Suprapubic skin (tissue), 4 donors: ENCODE results near the gene FBXO10. TPM values are rescaled to one million over a fixed set of nuclear protein-coding genes. Genes with fewer than 3 reads are reported as not detected.

ENCODE experiments used
- DNase-seq, 2 donors: peaks; one replicate each; pipeline ENCODE4 v3.0.0-alpha.2; 2019; ENCODE audit warnings: low spot score in 2 of 2
- H3K27ac ChIP-seq: fragments of 200-600 bp; sonication (generic); one replicate; pipeline ENCODE4 v1.5.1; 2019
- H3K27me3 ChIP-seq: fragments of 200-600 bp; sonication (generic); one replicate; pipeline ENCODE4 v1.5.1; 2019
- H3K36me3 ChIP-seq: fragments of 200-600 bp; sonication (generic); one replicate; pipeline ENCODE4 v1.5.1; 2019
- H3K4me1 ChIP-seq: fragments of 200-600 bp; sonication (generic); one replicate; pipeline ENCODE4 v1.5.1; 2019
- H3K4me3 ChIP-seq: fragments of 200-600 bp; sonication (generic); one replicate; pipeline ENCODE4 v1.5.1; 2019; ENCODE audit warnings: mild to moderate bottlenecking
- H3K9me3 ChIP-seq: fragments of 200-600 bp; sonication (generic); one replicate; pipeline ENCODE4 v1.5.1; 2019
- EP300 ChIP-seq: sonication (generic); formaldehyde crosslinking; IDR thresholded peaks from one replicate; pipeline ENCODE4 v1.6.1; 2017; ENCODE audit warnings: antibody characterized with exemption
- POLR2A ChIP-seq, 2 donors: fragments of 450-650 bp; IDR thresholded peaks; one replicate each; pipeline ENCODE4 v1.6.1; 2017; ENCODE audit warnings: antibody characterized with exemption in 2 of 2, mild to moderate bottlenecking in 2 of 2, moderate library complexity in 2 of 2
- POLR2AphosphoS5 ChIP-seq, 3 donors: sonication (generic); formaldehyde crosslinking; IDR thresholded peaks; one replicate each; pipeline ENCODE4 v1.6.1; 2017; ENCODE audit warnings: antibody characterized with exemption in 3 of 3
- WGBS: methylation state at CpG from one replicate; pipeline ENCODE4 v1.1.5; 2018; 5-methylcytosine and 5-hydroxymethylcytosine counted together
- total RNA-seq, 4 donors: library from RNA; depleted of rRNA; stranded (reverse); fragments of >200 nt; gene quantifications; one replicate each; pipeline ENCODE4 v1.1.0, GENCODE V29; 2016
- TF ChIP-seq, protein P1 (sequence below), 2 donors: fragments of 200-600 bp in 1 of 2; fragments of 450-650 bp in 1 of 2; sonication (generic) in 1 of 2; IDR thresholded peaks; one replicate each; pipeline ENCODE4 v1.5.1; 2016 to 2019; ENCODE audit warnings: antibody characterized with exemption in 2 of 2, mild to moderate bottlenecking in 1 of 2, moderate library complexity in 1 of 2

Gene FBXO10, protein sequence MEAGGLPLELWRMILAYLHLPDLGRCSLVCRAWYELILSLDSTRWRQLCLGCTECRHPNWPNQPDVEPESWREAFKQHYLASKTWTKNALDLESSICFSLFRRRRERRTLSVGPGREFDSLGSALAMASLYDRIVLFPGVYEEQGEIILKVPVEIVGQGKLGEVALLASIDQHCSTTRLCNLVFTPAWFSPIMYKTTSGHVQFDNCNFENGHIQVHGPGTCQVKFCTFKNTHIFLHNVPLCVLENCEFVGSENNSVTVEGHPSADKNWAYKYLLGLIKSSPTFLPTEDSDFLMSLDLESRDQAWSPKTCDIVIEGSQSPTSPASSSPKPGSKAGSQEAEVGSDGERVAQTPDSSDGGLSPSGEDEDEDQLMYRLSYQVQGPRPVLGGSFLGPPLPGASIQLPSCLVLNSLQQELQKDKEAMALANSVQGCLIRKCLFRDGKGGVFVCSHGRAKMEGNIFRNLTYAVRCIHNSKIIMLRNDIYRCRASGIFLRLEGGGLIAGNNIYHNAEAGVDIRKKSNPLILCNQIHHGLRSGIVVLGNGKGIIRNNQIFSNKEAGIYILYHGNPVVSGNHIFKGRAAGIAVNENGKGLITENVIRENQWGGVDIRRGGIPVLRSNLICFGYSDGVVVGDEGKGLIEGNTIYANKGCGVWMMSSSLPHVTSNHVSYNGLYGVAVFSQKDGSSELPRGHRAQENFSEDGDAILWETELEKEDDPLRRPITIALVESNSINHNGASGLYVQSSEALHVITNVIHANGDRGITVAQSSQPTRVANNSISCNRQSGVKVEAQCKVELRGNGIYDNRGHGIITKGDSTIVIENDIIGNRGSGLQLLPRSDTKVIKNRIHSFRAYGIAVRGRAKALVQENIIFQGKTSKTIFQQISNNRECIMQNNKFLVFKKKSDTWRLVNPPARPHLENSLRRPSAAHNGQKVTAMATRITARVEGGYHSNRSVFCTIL
- 1 to 10 TPM; 2.7 to 4.7 (median 3.2) TPM for total RNA-seq

DNA sequence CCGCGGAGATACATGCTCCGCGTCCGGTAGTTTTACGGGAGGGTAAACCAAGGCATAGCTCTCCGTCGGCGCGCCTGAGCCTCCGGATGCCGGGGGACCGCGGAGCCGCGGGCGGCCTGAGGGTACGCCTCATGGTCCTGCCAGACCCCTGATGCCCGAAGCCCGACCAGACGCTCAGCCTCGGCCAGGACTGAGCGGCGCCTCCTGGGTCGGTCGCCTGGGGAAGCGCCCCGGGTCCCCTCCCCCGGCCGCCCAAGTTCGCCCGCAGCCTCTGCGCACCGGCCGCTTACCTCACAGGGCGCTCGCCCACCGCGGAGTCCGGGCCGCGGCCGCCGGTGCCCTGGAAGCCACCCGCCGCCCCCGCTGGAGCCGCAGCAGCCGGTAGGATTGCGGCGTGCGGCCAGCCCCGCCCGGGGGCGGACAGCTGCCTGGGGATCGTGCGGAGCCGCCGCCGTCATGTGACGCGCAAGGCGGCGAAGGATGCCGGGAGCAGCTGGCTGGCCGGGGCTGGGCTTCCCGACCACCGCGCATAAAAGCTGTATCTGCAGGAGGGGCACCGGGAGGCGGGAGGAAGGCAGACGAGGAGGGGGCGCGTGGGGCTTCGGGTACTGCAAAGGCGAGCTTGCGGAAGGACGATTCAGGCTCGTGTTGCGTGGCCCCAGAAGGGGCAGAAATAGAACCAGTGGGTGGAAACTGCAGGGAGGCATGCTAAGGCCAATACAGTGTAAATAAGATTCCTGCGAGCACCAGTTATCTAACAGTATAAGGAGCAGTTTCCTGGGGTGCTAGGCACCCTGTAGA, at the start of gene FBXO10:
Gene FBXO10, minus strand, starts transcription at position 460 of the 801 bp plus-strand sequence. CDS start 34,612 bp downstream, outside the sequence.
- WGBS = under 1% methylated on average over 45 of the region's 81 CpGs
- peak; percentile 73 to 80 for DNase-seq
- TF ChIP-seq EP300 (no peak), POLR2AphosphoS5 (IDR thresholded peaks at IDR 0.05) (no peak), POLR2A (IDR thresholded peaks at IDR 0.05) (no peak)
- TF ChIP-seq, protein P1, sequence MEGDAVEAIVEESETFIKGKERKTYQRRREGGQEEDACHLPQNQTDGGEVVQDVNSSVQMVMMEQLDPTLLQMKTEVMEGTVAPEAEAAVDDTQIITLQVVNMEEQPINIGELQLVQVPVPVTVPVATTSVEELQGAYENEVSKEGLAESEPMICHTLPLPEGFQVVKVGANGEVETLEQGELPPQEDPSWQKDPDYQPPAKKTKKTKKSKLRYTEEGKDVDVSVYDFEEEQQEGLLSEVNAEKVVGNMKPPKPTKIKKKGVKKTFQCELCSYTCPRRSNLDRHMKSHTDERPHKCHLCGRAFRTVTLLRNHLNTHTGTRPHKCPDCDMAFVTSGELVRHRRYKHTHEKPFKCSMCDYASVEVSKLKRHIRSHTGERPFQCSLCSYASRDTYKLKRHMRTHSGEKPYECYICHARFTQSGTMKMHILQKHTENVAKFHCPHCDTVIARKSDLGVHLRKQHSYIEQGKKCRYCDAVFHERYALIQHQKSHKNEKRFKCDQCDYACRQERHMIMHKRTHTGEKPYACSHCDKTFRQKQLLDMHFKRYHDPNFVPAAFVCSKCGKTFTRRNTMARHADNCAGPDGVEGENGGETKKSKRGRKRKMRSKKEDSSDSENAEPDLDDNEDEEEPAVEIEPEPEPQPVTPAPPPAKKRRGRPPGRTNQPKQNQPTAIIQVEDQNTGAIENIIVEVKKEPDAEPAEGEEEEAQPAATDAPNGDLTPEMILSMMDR (IDR thresholded peaks at IDR 0.05) = no peak
- Histone ChIP-seq H3K36me3 (peaks cover 5% of the 10 kb centered on the region), H3K27me3 (no peaks in the 10 kb centered on the region), H3K4me3 (peak within 1 kb of the TSS; percentile 70), H3K27ac (peak within 1 kb of the TSS; percentile 59), H3K9me3 (no peaks in the 10 kb centered on the region), H3K4me1 (peaks cover 18% of the 10 kb centered on the region)

DNA sequence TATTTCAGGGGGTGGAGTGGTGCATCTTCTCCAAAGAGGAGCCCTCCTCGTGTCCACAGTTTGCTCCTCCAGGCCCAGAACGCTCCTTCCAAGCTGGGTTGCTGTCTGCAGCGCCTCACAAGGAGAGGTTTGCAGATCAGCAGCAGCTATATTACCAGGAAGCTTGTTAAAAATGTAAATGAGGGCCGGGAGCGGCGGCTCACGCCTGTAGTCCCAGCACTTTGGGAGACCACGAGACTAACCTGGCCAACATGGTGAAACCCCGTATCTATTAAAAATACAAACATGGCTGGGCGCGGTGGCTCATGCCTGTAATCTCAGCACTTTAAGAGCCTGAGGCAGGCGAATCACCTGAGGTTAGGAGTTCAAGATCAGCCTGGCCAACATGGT, 49.6 kb upstream of the FBXO10 start:
- WGBS = 80% methylated on average over 12 of the region's 12 CpGs
- no peak for DNase-seq
- H3K27me3 ChIP-seq = no peaks in the 10 kb centered on the region
- peaks cover 4% of the 10 kb centered on the region for H3K4me1 ChIP-seq
- no peaks in the 10 kb centered on the region for H3K9me3 ChIP-seq
- TF ChIP-seq, protein P1 (IDR thresholded peaks at IDR 0.05) = no peak
- TF ChIP-seq POLR2AphosphoS5 (IDR thresholded peaks at IDR 0.05) (no peak), POLR2A (IDR thresholded peaks at IDR 0.05) (no peak), EP300 (no peak)
- H3K27ac ChIP-seq = no peak overlapping the region
- no peaks in the 10 kb centered on the region for H3K36me3 ChIP-seq
- H3K4me3 ChIP-seq = no peak overlapping the region

DNA sequence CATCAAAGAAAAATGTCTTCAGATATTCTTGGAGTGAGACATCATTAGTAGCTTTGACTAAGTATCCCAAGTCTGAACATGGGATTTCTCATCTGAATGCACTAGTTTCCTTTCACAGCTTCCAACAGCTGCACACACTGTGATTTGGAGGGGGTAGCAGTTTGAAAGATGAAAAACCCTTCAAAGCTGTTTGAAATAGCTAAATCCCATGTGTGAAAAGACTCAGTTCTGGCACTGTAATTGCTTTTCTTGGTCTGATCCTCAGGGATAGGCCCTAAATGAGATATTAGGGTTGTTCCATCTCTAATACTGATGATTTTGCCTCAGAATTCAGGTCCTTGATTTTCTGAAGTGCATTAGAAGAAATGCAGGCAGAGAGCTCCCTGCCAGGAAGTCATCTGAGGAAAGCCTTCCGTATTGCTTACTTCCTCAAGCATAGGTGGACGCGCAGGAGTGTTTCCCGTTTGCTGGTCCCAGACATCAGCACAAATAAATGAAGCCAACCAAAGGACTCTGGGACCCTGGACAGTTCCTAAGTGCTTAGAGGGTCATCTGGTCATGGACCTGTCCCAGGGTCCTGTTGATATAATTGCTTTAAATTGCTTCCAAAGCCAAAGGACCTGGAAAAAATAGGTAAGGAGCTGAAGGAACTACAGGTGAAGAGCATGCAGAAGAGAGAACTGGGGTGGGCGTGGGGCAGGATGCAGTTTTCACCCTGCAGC, 49.0 kb upstream of the FBXO10 start:
- H3K9me3 ChIP-seq = no peaks in the 10 kb centered on the region
- 86% methylated on average over 5 of the region's 5 CpGs for WGBS
- no peaks in the 10 kb centered on the region for H3K36me3 ChIP-seq
- TF ChIP-seq, protein P1 (IDR thresholded peaks at IDR 0.05) = no peak
- TF ChIP-seq POLR2A (IDR thresholded peaks at IDR 0.05) = no peak
- no peak for TF ChIP-seq EP300
- no peak for TF ChIP-seq POLR2AphosphoS5 (IDR thresholded peaks at IDR 0.05)
- H3K27ac ChIP-seq = no peak overlapping the region
- no peak for DNase-seq
- H3K4me1 ChIP-seq = peaks cover 4% of the 10 kb centered on the region
- no peaks in the 10 kb centered on the region for H3K27me3 ChIP-seq
- H3K4me3 ChIP-seq = no peak overlapping the region

DNA sequence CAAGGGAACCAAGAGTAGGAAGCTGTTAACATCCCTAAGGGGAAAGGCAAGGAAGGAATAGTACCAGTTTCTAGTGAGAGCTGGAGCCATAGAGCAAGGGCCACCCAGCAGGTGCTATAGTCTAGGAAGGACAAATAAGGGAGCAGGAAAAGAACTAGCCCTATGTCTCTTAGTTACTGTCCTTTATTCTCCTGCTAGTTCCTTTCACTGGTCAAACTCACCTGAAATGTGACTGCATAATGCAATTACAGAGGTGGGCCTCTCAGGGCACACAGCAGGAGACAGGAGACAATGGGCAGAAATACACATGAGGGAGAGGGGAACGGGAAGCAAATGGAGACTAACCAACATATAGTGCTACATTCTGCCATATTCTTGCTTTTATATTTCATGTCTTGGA, 47.9 kb upstream of the FBXO10 start:
- no peak for TF ChIP-seq POLR2AphosphoS5 (IDR thresholded peaks at IDR 0.05)
- TF ChIP-seq POLR2A (IDR thresholded peaks at IDR 0.05) = no peak
- TF ChIP-seq, protein P1 (IDR thresholded peaks at IDR 0.05) = no peak
- no peak for TF ChIP-seq EP300
- Histone ChIP-seq H3K4me3 (no peak overlapping the region), H3K9me3 (no peaks in the 10 kb centered on the region), H3K4me1 (peaks cover 4% of the 10 kb centered on the region), H3K27me3 (no peaks in the 10 kb centered on the region), H3K27ac (no peak overlapping the region), H3K36me3 (no peaks in the 10 kb centered on the region)
- WGBS = 76% methylated on average over 1 of the region's 1 CpG
- no peak for DNase-seq
